ENCODE measurements around the gene TMEM127. TPM values are rescaled to one million over a fixed set of nuclear protein-coding genes. Genes with fewer than 3 reads are reported as not detected.
A peak's percentile ranks its signal among the peaks of the same experiment; 100 is the strongest.
"Not testable (repeated sequence)": the region's sequence is repeated elsewhere in the genome, so short reads cannot be mapped to it uniquely, and the experiment has no call there.

Gene TMEM127
- total RNA-seq, 1 donor from 2014 or later = 77.4 TPM

DNA sequence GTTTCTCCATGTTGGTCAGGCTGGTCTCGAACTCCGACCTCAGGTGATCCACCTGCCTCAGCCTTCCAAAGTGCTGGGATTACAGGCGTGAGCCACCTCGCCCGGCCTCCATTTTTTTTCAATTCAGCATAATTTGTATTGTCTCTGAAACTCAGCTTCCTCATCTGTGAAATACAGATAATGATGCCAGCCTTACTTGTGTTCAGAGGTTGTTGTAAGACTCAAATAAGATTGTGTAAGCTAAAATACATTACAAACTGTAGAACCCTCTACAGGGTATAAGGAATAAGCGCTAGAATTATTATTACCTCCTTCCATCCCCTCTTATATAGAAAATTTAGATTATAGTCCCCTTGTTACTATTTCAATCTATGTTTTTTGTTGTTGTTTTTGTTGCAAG, 32.4 kb downstream of the TMEM127 start:
- Histone ChIP-seq H3K27me3 (ENCODE audit: low read depth) (no peaks in the 10 kb centered on the region), H3K4me3 (no peak overlapping the region)
- intact Hi-C loops (cut with DNase I) = no loop called here

DNA sequence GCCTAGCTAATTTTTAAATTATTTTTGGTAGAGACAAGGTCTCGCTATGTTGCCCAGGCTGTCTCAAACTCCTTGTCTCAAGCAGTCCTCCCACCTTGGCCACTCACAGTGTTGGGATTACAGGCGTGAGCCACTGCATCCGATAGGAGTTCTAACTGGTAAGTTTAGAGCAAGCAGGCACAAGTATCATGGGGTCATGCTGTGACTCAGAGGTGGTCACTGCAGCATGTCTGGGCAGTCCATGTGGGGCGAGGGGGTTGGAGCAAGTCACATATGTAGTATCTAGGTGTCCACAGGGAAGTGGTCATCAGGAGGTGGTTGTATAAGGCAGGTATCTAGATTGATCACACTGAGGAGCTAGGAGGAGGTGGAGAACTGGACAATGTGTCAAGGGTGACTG, 34.5 kb downstream of the TMEM127 start:
- Histone ChIP-seq H3K9me3 (no peaks in the 10 kb centered on the region), H3K4me1 (no peaks in the 10 kb centered on the region), H3K4me3 (no peak overlapping the region), H3K27ac (no peak overlapping the region), H3K27me3 (ENCODE audit: low read depth) (no peaks in the 10 kb centered on the region), H3K36me3 (no peaks in the 10 kb centered on the region)
- DNase-seq = no peak
- intact Hi-C loops (cut with DNase I) = no loop called here
- TF ChIP-seq, protein P1, sequence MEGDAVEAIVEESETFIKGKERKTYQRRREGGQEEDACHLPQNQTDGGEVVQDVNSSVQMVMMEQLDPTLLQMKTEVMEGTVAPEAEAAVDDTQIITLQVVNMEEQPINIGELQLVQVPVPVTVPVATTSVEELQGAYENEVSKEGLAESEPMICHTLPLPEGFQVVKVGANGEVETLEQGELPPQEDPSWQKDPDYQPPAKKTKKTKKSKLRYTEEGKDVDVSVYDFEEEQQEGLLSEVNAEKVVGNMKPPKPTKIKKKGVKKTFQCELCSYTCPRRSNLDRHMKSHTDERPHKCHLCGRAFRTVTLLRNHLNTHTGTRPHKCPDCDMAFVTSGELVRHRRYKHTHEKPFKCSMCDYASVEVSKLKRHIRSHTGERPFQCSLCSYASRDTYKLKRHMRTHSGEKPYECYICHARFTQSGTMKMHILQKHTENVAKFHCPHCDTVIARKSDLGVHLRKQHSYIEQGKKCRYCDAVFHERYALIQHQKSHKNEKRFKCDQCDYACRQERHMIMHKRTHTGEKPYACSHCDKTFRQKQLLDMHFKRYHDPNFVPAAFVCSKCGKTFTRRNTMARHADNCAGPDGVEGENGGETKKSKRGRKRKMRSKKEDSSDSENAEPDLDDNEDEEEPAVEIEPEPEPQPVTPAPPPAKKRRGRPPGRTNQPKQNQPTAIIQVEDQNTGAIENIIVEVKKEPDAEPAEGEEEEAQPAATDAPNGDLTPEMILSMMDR (IDR thresholded peaks at IDR 0.05) = no peak
- ATAC-seq = no peak

More for the DNA sequence above, 32.4 kb downstream of the TMEM127 start:
- TF ChIP-seq, protein P1 (IDR thresholded peaks at IDR 0.05) = no peak
- H3K36me3 ChIP-seq = no peaks in the 10 kb centered on the region
- H3K27ac ChIP-seq = no peak overlapping the region
- DNase-seq = no peak
- no peaks in the 10 kb centered on the region for H3K9me3 ChIP-seq
- no peaks in the 10 kb centered on the region for H3K4me1 ChIP-seq
- ATAC-seq = no peak

DNA sequence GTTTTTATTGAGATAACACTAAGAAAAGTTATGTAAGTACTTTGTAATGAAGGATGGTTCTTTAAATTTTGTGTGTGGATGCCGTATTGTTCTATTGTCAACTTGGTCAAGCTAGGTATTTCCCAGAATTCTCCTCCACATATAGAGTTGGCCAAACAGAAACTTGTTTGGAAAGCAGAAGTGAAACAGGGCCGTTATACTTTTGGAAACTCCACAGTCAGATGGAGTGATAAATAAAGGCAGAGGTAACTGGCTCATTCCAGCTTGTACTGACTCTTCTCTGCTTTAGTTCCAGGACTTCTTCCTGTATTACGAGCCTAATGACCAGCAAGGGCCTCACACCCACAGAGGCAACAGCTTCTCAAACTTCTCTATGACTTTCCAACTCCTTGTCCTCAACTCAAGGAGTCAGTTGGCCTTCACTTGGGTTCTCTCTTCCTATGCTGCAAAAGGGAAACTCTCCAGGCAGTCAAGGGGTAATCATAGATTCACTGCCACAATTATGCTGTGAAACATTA, 40.7 kb downstream of the TMEM127 start:
- ATAC-seq (peak; percentile 40 to 80), DNase-seq (no peak)
- TF ChIP-seq, protein P1 (IDR thresholded peaks at IDR 0.05) = no peak
- intact Hi-C loops (cut with DNase I) = no loop called here
- Histone ChIP-seq H3K4me1 (peaks cover 11% of the 10 kb centered on the region), H3K4me3 (no peak overlapping the region), H3K27me3 (ENCODE audit: low read depth) (no peaks in the 10 kb centered on the region), H3K36me3 (no peaks in the 10 kb centered on the region), H3K27ac (peak overlapping the region; percentile 24), H3K9me3 (no peaks in the 10 kb centered on the region)

- H3K4me3 ChIP-seq; intact Hi-C loops (cut with DNase I); H3K27me3 ChIP-seq (ENCODE audit: low read depth); ATAC-seq; DNase-seq; H3K9me3 ChIP-seq; H3K36me3 ChIP-seq; H3K27ac ChIP-seq: not testable (repeated sequence)
- H3K4me1 ChIP-seq = peaks cover 11% of the 10 kb centered on the region
Measured at GRCh38 chr2:96221106-96221505, 44.7 kb downstream of the TMEM127 start.

- H3K4me3 ChIP-seq; H3K36me3 ChIP-seq; DNase-seq; H3K9me3 ChIP-seq; ATAC-seq; H3K4me1 ChIP-seq; H3K27me3 ChIP-seq (ENCODE audit: low read depth); intact Hi-C loops (cut with DNase I); H3K27ac ChIP-seq: not testable (repeated sequence)
Measured at GRCh38 chr2:96219959-96220358, 45.8 kb downstream of the TMEM127 start.

DNA sequence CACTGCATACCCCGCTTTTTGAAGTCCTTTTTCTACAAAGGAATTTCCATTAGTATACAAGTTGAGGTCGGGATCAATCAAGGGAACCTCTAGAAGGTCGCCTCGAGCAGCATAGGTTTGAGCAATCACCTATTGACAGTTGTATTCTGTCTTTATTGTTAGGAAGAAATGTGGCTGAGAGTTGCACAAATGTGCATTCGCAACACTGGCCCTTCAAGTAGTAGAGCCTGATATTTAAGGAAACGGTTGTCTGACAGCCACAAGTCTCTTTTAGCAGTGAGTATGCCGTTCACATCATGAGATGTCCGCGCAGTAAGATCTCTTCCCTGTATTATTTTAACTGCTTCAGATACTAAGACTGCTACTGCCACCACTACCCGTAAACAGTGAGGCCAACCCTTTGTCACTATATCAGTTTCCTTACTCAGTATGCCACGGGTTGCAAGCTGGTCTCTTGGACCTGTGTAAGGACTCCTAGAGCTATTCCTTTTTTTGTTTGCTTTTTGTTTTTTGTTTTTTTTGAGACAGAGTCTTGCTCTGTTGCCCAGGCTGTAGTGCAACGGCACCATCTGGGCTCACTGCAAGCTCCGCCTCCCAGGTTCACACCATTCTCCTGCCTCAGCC, 47.2 kb downstream of the TMEM127 start:
- TF ChIP-seq, protein P1 (IDR thresholded peaks at IDR 0.05) = no peak
- ATAC-seq (no peak), DNase-seq (no peak)
- intact Hi-C loops (cut with DNase I) = no loop called here
- Histone ChIP-seq H3K27ac (no peak overlapping the region), H3K4me1 (no peaks in the 10 kb centered on the region), H3K9me3 (no peaks in the 10 kb centered on the region), H3K4me3 (no peak overlapping the region), H3K36me3 (no peaks in the 10 kb centered on the region), H3K27me3 (ENCODE audit: low read depth) (no peaks in the 10 kb centered on the region)
